Measurements from ENCODE around the gene TAF1B.

The TAF1B gene

DNA sequence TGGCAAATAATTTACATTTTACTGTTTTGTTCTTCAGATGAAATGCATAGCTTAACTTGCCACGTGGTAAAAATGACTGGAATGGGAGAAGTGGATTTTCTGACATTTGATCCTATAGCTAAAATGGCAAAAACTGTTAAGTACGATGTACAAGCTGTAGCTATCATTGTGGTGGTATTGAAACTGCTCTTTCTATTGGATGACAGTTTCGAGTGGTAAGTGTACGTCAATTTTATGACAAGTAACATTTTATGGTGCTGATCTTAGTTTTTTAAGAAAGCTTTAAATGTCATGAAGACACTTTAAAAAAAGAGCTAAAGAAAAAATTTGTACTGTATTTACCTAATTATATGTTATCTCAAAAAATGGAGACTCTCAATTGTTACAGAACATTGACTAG is 67.4 kb downstream of the TAF1B start:
- TF ChIP-seq CEBPB (IDR thresholded peaks at IDR 0.05) (no peak), FOXM1 (IDR thresholded peaks at IDR 0.05; ENCODE audit: borderline replicate concordance, low read depth) (no peak), TAF1 (IDR thresholded peaks at IDR 0.05; ENCODE audit: low read depth) (no peak), RAD21 (IDR thresholded peaks at IDR 0.05; ENCODE audit: low read depth) (no peak), TCF12 (IDR thresholded peaks at IDR 0.05; ENCODE audit: low read depth) (no peak), EGR1 (IDR thresholded peaks at IDR 0.05) (no peak), YY1 (IDR thresholded peaks at IDR 0.05; ENCODE audit: low read depth) (no peak), TEAD4 (IDR thresholded peaks at IDR 0.05) (no peak), ZBTB7A (IDR thresholded peaks at IDR 0.05; ENCODE audit: low read depth) (no peak), NFIC (IDR thresholded peaks at IDR 0.05) (no peak), EP300 (IDR thresholded peaks at IDR 0.05; ENCODE audit: borderline replicate concordance) (no peak), CREB1 (IDR thresholded peaks at IDR 0.05; ENCODE audit: low read depth) (no peak)
- TF ChIP-seq, protein P1, sequence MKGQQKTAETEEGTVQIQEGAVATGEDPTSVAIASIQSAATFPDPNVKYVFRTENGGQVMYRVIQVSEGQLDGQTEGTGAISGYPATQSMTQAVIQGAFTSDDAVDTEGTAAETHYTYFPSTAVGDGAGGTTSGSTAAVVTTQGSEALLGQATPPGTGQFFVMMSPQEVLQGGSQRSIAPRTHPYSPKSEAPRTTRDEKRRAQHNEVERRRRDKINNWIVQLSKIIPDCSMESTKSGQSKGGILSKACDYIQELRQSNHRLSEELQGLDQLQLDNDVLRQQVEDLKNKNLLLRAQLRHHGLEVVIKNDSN (IDR thresholded peaks at IDR 0.05): no peak
- TF ChIP-seq, protein P2, sequence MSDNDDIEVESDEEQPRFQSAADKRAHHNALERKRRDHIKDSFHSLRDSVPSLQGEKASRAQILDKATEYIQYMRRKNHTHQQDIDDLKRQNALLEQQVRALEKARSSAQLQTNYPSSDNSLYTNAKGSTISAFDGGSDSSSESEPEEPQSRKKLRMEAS (IDR thresholded peaks at IDR 0.05): no peak
- TF ChIP-seq, protein P3, sequence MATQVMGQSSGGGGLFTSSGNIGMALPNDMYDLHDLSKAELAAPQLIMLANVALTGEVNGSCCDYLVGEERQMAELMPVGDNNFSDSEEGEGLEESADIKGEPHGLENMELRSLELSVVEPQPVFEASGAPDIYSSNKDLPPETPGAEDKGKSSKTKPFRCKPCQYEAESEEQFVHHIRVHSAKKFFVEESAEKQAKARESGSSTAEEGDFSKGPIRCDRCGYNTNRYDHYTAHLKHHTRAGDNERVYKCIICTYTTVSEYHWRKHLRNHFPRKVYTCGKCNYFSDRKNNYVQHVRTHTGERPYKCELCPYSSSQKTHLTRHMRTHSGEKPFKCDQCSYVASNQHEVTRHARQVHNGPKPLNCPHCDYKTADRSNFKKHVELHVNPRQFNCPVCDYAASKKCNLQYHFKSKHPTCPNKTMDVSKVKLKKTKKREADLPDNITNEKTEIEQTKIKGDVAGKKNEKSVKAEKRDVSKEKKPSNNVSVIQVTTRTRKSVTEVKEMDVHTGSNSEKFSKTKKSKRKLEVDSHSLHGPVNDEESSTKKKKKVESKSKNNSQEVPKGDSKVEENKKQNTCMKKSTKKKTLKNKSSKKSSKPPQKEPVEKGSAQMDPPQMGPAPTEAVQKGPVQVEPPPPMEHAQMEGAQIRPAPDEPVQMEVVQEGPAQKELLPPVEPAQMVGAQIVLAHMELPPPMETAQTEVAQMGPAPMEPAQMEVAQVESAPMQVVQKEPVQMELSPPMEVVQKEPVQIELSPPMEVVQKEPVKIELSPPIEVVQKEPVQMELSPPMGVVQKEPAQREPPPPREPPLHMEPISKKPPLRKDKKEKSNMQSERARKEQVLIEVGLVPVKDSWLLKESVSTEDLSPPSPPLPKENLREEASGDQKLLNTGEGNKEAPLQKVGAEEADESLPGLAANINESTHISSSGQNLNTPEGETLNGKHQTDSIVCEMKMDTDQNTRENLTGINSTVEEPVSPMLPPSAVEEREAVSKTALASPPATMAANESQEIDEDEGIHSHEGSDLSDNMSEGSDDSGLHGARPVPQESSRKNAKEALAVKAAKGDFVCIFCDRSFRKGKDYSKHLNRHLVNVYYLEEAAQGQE (IDR thresholded peaks at IDR 0.05; ENCODE audit: low read depth): no peak

DNA sequence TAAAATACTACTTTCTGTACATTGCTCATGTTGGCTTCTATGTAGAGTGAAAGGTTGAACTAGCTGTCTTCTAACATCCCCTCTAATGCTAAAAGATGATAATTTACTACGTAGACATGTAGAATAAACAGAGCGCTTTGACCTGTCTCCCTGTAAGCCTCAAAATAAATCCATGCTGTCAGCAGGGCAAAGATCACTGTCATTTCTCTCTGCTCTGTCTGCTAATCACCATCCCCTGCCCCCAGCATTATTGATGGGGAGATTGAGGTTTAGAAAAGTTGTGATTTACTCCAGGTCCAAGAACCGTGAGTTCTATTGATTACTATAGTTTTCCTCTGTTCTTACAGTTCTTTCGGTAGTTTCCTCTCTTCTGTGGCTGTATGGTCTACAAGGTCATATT is 69.2 kb downstream of the TAF1B start:
- TF ChIP-seq, protein P1 (IDR thresholded peaks at IDR 0.05): no peak
- TF ChIP-seq NFIC (IDR thresholded peaks at IDR 0.05) (no peak), RAD21 (IDR thresholded peaks at IDR 0.05; ENCODE audit: low read depth) (no peak), CEBPB (IDR thresholded peaks at IDR 0.05) (no peak), ZBTB7A (IDR thresholded peaks at IDR 0.05; ENCODE audit: low read depth) (no peak), YY1 (IDR thresholded peaks at IDR 0.05; ENCODE audit: low read depth) (no peak), EGR1 (IDR thresholded peaks at IDR 0.05) (no peak), TCF12 (IDR thresholded peaks at IDR 0.05; ENCODE audit: low read depth) (no peak), EP300 (IDR thresholded peaks at IDR 0.05; ENCODE audit: borderline replicate concordance) (no peak), TAF1 (IDR thresholded peaks at IDR 0.05; ENCODE audit: low read depth) (no peak)
- TF ChIP-seq, protein P3 (IDR thresholded peaks at IDR 0.05; ENCODE audit: low read depth): no peak
- TF ChIP-seq, protein P2 (IDR thresholded peaks at IDR 0.05): no peak

DNA sequence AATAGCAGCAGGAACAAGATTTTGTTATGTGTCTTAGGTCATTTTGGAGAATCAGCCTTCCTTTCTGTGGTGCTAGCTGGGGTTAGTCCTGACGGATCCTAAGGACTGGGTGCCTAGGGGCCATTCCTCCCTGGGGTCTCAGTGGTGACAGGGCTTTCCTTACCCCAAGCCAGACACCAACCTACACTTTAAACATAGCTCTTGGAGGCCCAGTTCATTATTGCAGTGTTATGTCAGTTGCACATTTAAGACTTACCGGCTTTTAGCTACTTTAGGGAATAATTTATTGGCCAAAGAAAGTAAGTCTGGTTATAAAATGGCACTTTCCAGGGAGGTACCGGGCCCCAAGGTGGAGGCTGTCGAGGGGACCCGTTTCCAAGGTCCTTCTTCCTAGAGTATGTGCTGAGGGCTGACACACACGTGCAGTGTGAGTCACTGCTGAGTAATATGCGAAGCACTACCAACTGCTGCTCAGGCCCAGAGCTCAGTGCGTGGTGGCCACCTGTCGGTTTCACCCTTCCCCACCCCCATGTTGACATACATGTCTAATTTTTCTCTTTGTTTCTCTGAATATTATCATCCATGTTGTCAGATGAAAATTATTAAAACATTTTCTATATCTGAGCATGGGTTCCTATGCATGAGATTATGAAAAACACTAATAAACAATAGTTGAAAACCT is 71.3 kb downstream of the TAF1B start:
- TF ChIP-seq, protein P1 (IDR thresholded peaks at IDR 0.05): no peak
- TF ChIP-seq, protein P2 (IDR thresholded peaks at IDR 0.05): 0 out of 2 replicates have a peak, but pooled peaks have one; percentile 26
- TF ChIP-seq YY1 (IDR thresholded peaks at IDR 0.05; ENCODE audit: low read depth) (no peak), CEBPB (IDR thresholded peaks at IDR 0.05) (no peak)
- TF ChIP-seq, protein P3 (IDR thresholded peaks at IDR 0.05; ENCODE audit: low read depth): no peak

DNA sequence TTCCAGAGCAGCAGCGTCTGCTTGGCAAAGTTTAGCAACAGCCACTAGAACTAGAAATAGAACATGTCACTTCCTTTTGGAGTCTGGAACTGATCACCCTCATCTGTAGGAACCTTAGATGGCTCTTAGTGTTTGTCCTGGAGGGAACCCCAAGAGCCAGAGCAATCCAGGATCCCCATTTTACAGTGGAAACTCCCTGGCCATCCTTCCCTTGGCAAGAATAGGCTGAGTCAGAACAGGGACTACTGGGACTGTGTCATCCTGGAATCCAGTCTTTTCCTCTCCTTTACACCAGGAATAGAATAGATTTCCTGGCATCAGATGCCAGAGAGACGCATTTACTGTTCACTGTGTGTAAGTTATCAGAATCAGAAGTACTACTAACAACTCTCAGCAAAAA is 75.0 kb downstream of the TAF1B start:
- no peak for TF ChIP-seq YY1 (IDR thresholded peaks at IDR 0.05; ENCODE audit: low read depth)
- TF ChIP-seq, protein P1 (IDR thresholded peaks at IDR 0.05): no peak
- TF ChIP-seq, protein P2 (IDR thresholded peaks at IDR 0.05): no peak
- TF ChIP-seq NFIC (IDR thresholded peaks at IDR 0.05): no peak
- TF ChIP-seq EP300 (IDR thresholded peaks at IDR 0.05; ENCODE audit: borderline replicate concordance): no peak
- TF ChIP-seq, protein P3 (IDR thresholded peaks at IDR 0.05; ENCODE audit: low read depth): no peak
- no peak for TF ChIP-seq FOXM1 (IDR thresholded peaks at IDR 0.05; ENCODE audit: borderline replicate concordance, low read depth)
- TF ChIP-seq CREB1 (IDR thresholded peaks at IDR 0.05; ENCODE audit: low read depth): no peak

Data from Ishikawa (cell line).